ENCODE measurements around the gene FALEC. TPM values are rescaled to one million over a fixed set of nuclear protein-coding genes. Genes with fewer than 3 reads are reported as not detected.

FALEC gene
- total and polyA plus RNA-seq, 2 of the 8 experiments (the other 6 are each of a cell fraction or from before 2014, with no cell fraction given), result not detected

- peak; percentile 84; the same call in 1 of the 2 replicates for TF ChIP-seq JUN (IDR thresholded peaks at IDR 0.05; ENCODE audit: low read depth, low read length)
- peak; percentile 82; the same call in 1 of the 2 replicates for TF ChIP-seq JUND (IDR thresholded peaks at IDR 0.05; ENCODE audit: low read length)
- no peak for TF ChIP-seq BRCA1 (IDR thresholded peaks at IDR 0.05; ENCODE audit: low read depth, low read length)
- TF ChIP-seq, protein P1, sequence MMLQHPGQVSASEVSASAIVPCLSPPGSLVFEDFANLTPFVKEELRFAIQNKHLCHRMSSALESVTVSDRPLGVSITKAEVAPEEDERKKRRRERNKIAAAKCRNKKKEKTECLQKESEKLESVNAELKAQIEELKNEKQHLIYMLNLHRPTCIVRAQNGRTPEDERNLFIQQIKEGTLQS (IDR thresholded peaks at IDR 0.05; ENCODE audit: insufficient read depth, low read depth, low read length), result 0 out of 2 replicates have a peak, but pooled peaks have one; percentile 14
- TF ChIP-seq SP1 (IDR thresholded peaks at IDR 0.05; ENCODE audit: low read depth, low read length), result peak; percentile 94
- no peak for TF ChIP-seq SP4 (IDR thresholded peaks at IDR 0.05; ENCODE audit: low read length)
- TF ChIP-seq, protein P2, sequence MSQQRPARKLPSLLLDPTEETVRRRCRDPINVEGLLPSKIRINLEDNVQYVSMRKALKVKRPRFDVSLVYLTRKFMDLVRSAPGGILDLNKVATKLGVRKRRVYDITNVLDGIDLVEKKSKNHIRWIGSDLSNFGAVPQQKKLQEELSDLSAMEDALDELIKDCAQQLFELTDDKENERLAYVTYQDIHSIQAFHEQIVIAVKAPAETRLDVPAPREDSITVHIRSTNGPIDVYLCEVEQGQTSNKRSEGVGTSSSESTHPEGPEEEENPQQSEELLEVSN (IDR thresholded peaks at IDR 0.05), result peak; percentile 87
- peak; percentile 33 to 86; a peak in 2 of 3 replicates for TF ChIP-seq POLR2A (IDR thresholded peaks at IDR 0.05; ENCODE audit: control extremely low read depth in 1 of 2, low read depth in 2 of 2, low read length in 2 of 2)
- TF ChIP-seq CHD2 (IDR thresholded peaks at IDR 0.05; ENCODE audit: low read length), result 0 out of 2 replicates have a peak, but pooled peaks have one; percentile 53
- no peak for TF ChIP-seq BACH1 (IDR thresholded peaks at IDR 0.05; ENCODE audit: low read length)
- TF ChIP-seq YY1 (IDR thresholded peaks at IDR 0.05; ENCODE audit: low read depth, low read length), result peak; percentile 72
- no peak for TF ChIP-seq SIRT6 (IDR thresholded peaks at IDR 0.05; ENCODE audit: low read length)
- TF ChIP-seq POU5F1 (IDR thresholded peaks at IDR 0.05; ENCODE audit: low read depth, low read length), result peak; percentile 46; the same call in 1 of the 2 replicates
- TF ChIP-seq CBX5 (IDR thresholded peaks at IDR 0.05; ENCODE audit: low read depth, low read length), result no peak
- TF ChIP-seq TCF12 (IDR thresholded peaks at IDR 0.05; ENCODE audit: low read depth, low read length), result peak; percentile 99
- TF ChIP-seq SIN3A (conservative IDR thresholded peaks at IDR 0.05 in 1 of 2, IDR thresholded peaks at IDR 0.05 in 1 of 2; ENCODE audit: low read depth in 1 of 2, low read length in 2 of 2), result peak; percentile 92 to 93; a peak in 2 of 4 replicates
- 0 out of 2 replicates have a peak, but pooled peaks have one; percentile 43 for TF ChIP-seq EGR1 (IDR thresholded peaks at IDR 0.05; ENCODE audit: borderline replicate concordance, low read depth, low read length)
- TF ChIP-seq SIX5 (IDR thresholded peaks at IDR 0.05; ENCODE audit: low read depth, low read length), result no peak
- TF ChIP-seq TAF1 (IDR thresholded peaks at IDR 0.05; ENCODE audit: low read depth, low read length), result peak; percentile 44
- 0 out of 2 replicates have a peak, but pooled peaks have one; percentile 81 for TF ChIP-seq RXRA (IDR thresholded peaks at IDR 0.05; ENCODE audit: insufficient read depth, low read depth, low read length)
- TF ChIP-seq CHD1 (IDR thresholded peaks at IDR 0.05; ENCODE audit: low read depth, low read length), result no peak; the same call in 1 of the 2 replicates
- TF ChIP-seq RBBP5 (IDR thresholded peaks at IDR 0.05; ENCODE audit: borderline replicate concordance, low read depth, low read length), result peak; percentile 95
- peak in 1 of 2 experiments; percentile 90; a peak in 1 of 3 replicates for TF ChIP-seq EP300 (IDR thresholded peaks at IDR 0.05; ENCODE audit: borderline replicate concordance in 1 of 2, low read depth in 2 of 2, low read length in 2 of 2)
Observed at GRCh38 chr1:150567717-150568593, 52.4 kb downstream of the FALEC start (continued).
